NCI-H2029 (cell line): ENCODE measurements around the gene NDNF.

Source experiments
- DNase-seq: peaks from one replicate; lab custom pipeline; 2025; lab: John Stamatoyannopoulos, UW

The NDNF gene

DNA sequence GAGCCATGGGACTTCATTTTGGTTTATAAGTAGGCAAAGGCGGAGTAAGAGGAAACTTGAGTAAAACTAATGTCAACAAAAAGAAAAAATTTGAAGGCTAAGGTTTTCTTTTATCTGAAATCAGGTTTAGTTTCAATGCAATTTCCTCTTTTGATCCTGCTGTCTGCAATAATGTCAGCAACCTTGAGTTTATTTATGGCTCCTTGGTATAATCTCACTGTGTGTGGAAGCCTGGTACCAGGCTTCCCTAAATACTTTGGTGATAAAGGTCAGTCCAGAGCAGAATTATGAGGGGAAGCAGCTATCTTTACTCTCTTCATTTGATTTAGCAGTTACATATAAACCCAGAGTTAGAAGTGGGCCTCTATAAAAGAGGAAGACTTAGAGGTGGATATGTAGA is 57.8 kb downstream of the NDNF start:
- no peak for DNase-seq

- no peak for DNase-seq
Measured at GRCh38 chr4:121011780-121012340, 60.5 kb downstream of the NDNF start.

GRCh38 chr4:121011138-121011537 is 61.2 kb downstream of the NDNF start:
- no peak for DNase-seq

GRCh38 chr4:121009578-121010478 is 62.5 kb downstream of the NDNF start:
- no peak for DNase-seq

DNA sequence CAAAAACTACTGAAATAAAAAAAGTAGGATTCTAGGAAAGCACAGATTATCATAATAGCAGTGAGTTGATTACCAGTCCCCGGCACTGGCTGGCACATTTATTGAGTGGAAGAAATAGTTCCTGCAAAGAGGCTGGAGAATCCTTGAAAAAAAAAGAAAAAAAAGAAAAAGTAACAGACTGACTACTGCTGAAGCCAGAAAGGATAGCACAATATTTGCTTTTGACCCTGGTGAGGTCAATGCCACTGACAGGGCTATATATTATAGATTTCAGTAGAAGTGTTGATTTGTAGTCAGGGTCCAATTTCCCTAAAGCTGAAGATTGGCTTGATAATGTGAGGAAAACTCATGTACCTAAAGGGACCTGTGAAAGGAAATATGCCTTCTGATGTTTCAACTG is 64.7 kb downstream of the NDNF start:
- DNase-seq, result no peak

DNA sequence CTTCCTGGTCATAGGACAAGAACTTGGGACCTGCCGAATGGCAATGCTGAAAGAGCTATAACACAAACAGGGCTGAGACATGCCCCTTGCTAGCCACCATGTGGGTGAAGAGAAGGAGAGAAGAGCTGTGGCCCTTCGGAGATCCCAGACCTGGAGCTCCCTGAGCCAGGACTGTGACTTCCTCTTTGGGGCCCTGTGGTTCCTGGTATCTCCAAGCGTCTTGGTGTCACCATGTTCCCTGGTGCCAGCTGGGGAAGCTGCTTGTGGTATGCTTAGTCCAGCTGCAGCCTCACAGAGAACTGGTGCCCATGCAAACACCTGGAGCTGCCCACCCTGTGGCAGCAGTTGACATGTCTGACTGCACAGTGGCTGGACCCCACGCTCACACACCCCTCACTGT is 68.5 kb downstream of the NDNF start:
- no peak for DNase-seq

- no peak for DNase-seq
Measured at GRCh38 chr4:120995266-120996010, 76.9 kb downstream of the NDNF start.

DNA sequence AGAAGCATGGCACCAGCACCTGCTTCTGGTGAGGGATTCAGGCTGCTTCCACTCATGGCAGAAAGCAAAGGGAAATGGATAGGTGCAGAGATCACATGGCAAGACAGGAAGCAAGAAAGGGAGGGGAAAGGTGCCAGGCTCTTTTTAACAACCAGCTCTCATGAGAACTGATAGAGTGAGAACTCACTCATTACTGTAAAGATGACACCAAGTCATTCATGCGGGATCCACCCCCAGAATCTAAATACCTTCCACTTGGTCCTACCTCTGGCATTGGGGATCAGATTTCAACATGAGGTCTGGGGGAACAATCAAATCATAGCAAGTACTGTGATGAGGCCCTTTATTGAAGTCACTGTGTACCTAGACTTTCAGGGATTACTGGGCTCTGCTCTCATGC is 77.8 kb downstream of the NDNF start:
- DNase-seq, result no peak

- no peak for DNase-seq
Measured at GRCh38 chr4:120991885-120992284, 80.5 kb downstream of the NDNF start.

DNA sequence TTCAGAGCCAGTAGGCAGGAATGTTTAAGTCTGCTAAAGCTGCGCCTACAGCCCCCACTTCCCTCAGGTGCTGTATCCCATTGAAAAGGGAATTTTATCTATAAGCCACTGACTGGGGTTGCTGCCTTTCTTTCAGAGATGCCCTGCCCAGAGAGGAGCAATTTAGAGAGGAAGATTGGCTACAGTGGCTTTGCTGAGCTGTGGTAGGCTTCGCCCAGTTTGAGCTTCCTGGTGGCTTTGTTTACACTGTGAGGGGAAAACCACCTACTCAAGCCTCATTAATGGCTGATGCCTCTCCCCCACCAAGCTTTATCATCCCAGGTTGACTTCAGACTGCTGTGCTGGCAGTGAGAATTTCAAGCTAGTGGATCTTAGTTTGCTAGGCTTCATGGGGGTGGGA is 82.1 kb downstream of the NDNF start:
- DNase-seq, result no peak
